Measurements from ENCODE around the gene MAPK13.
"Not testable (repeated sequence)": the region's sequence is repeated elsewhere in the genome, so short reads cannot be mapped to it uniquely, and the experiment has no call there.

DNA sequence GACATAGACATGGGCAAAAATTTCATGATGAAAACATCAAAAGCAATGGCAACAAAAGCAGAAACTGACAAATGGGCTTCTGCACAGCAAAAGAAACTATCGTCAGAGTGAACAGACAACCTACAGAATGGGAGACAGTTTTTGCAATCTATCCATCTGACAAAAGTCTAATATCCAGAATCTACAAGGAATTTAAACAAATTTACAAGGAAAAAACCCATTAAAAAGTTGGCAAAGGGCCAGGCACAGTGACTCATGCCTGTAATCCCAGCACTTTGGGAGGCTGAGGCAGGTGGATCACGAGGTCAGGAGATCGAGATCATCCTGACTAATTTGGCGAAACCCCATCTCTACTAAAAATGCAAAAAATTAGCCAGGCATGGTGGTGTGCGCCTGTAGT is 42.1 kb upstream of the MAPK13 start:
- TF ChIP-seq, protein P1, sequence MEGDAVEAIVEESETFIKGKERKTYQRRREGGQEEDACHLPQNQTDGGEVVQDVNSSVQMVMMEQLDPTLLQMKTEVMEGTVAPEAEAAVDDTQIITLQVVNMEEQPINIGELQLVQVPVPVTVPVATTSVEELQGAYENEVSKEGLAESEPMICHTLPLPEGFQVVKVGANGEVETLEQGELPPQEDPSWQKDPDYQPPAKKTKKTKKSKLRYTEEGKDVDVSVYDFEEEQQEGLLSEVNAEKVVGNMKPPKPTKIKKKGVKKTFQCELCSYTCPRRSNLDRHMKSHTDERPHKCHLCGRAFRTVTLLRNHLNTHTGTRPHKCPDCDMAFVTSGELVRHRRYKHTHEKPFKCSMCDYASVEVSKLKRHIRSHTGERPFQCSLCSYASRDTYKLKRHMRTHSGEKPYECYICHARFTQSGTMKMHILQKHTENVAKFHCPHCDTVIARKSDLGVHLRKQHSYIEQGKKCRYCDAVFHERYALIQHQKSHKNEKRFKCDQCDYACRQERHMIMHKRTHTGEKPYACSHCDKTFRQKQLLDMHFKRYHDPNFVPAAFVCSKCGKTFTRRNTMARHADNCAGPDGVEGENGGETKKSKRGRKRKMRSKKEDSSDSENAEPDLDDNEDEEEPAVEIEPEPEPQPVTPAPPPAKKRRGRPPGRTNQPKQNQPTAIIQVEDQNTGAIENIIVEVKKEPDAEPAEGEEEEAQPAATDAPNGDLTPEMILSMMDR (IDR thresholded peaks at IDR 0.05; ENCODE audit: low read depth, low read length, missing input control), result not testable (repeated sequence)
- TF ChIP-seq TAF1 (conservative IDR thresholded peaks at IDR 0.05); EGR1 (IDR thresholded peaks at IDR 0.05; ENCODE audit: low read depth in 2 of 2); RXRA (IDR thresholded peaks at IDR 0.05); RAD21 (IDR thresholded peaks at IDR 0.05); GABPA (IDR thresholded peaks at IDR 0.05 in 1 of 2, conservative IDR thresholded peaks at IDR 0.05 in 1 of 2); SP1 (IDR thresholded peaks at IDR 0.05); YY1 (IDR thresholded peaks at IDR 0.05); HNF4G (IDR thresholded peaks at IDR 0.05); JUND (IDR thresholded peaks at IDR 0.05); FOXA1 (IDR thresholded peaks at IDR 0.05): not testable (repeated sequence)
- TF ChIP-seq, protein P2, sequence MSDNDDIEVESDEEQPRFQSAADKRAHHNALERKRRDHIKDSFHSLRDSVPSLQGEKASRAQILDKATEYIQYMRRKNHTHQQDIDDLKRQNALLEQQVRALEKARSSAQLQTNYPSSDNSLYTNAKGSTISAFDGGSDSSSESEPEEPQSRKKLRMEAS (IDR thresholded peaks at IDR 0.05), result not testable (repeated sequence)
- TF ChIP-seq, protein P3, sequence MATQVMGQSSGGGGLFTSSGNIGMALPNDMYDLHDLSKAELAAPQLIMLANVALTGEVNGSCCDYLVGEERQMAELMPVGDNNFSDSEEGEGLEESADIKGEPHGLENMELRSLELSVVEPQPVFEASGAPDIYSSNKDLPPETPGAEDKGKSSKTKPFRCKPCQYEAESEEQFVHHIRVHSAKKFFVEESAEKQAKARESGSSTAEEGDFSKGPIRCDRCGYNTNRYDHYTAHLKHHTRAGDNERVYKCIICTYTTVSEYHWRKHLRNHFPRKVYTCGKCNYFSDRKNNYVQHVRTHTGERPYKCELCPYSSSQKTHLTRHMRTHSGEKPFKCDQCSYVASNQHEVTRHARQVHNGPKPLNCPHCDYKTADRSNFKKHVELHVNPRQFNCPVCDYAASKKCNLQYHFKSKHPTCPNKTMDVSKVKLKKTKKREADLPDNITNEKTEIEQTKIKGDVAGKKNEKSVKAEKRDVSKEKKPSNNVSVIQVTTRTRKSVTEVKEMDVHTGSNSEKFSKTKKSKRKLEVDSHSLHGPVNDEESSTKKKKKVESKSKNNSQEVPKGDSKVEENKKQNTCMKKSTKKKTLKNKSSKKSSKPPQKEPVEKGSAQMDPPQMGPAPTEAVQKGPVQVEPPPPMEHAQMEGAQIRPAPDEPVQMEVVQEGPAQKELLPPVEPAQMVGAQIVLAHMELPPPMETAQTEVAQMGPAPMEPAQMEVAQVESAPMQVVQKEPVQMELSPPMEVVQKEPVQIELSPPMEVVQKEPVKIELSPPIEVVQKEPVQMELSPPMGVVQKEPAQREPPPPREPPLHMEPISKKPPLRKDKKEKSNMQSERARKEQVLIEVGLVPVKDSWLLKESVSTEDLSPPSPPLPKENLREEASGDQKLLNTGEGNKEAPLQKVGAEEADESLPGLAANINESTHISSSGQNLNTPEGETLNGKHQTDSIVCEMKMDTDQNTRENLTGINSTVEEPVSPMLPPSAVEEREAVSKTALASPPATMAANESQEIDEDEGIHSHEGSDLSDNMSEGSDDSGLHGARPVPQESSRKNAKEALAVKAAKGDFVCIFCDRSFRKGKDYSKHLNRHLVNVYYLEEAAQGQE (IDR thresholded peaks at IDR 0.05), result not testable (repeated sequence)
- TF ChIP-seq, protein P4, sequence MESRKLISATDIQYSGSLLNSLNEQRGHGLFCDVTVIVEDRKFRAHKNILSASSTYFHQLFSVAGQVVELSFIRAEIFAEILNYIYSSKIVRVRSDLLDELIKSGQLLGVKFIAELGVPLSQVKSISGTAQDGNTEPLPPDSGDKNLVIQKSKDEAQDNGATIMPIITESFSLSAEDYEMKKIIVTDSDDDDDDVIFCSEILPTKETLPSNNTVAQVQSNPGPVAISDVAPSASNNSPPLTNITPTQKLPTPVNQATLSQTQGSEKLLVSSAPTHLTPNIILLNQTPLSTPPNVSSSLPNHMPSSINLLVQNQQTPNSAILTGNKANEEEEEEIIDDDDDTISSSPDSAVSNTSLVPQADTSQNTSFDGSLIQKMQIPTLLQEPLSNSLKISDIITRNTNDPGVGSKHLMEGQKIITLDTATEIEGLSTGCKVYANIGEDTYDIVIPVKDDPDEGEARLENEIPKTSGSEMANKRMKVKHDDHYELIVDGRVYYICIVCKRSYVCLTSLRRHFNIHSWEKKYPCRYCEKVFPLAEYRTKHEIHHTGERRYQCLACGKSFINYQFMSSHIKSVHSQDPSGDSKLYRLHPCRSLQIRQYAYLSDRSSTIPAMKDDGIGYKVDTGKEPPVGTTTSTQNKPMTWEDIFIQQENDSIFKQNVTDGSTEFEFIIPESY (IDR thresholded peaks at IDR 0.05), result not testable (repeated sequence)

Data from liver (tissue), 3 donors.